Right lung (tissue), 5 donors: ENCODE measurements around the gene THADA. TPM values are rescaled to one million over a fixed set of nuclear protein-coding genes. Genes with fewer than 3 reads are reported as not detected.
"Not testable (repeated sequence)": the region's sequence is repeated elsewhere in the genome, so short reads cannot be mapped to it uniquely, and the experiment has no call there.

ENCODE experiments used
- DNase-seq, 2 donors: peaks; one replicate each; pipeline ENCODE4 v3.0.0-alpha.2; 2013
- polyA plus RNA-seq, 5 donors: library from polyadenylated mRNA; unstranded; fragments of 120-200 nt; gene quantifications; one replicate each; pipeline versions ENCODE4 v1.2.1 to v1.2.3, GENCODE V29; 2013; ENCODE audit warnings: inconsistent platforms in 1 of 5, low replicate concordance in 1 of 5; ENCODE audit not compliant: insufficient read length in 5 of 5, insufficient read depth in 1 of 5

THADA gene
- polyA plus RNA-seq, 5 donors, result 33.8 to 42.1 (median 36.6) TPM

GRCh38 chr2:43605851-43606250, 10.0 kb upstream of the THADA start:
- no peak for DNase-seq

DNA sequence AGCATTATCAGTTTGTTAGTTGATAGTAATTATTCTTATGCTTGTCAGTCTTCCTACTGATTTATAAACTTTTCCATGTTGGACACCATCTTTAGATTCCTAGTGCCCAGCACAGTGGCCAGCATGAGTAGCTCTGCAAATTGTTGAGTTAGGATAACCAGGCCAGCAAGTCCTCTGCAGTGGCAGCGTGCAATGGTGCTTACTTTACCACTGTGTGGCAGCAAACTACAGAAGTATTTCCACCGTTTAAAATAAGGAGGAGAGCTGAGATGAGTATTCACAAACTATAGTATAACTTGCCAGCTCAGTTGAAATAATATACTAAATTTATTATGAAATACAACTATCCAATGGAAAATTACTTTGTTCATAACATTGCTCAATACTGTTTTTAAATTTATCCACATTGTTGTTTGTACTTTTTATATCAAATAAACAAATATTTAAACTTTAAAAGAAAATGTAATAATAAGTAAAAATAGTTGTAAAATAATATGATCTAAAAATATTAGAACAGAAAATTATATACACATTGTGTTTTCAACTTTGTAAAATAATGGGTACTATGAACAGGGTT, 9.3 kb upstream of the THADA start:
- DNase-seq, result no peak

GRCh38 chr2:43604674-43605073, 8.8 kb upstream of the THADA start:
- no peak for DNase-seq

GRCh38 chr2:43600596-43600995, 4.8 kb upstream of the THADA start:
- DNase-seq, result not testable (repeated sequence)

GRCh38 chr2:43594875-43595274, 963 bp downstream of the THADA start:
- DNase-seq, result no peak

- DNase-seq, result peak; percentile 26 to 31
Measured at GRCh38 chr2:43593254-43593653, 2.6 kb downstream of the THADA start.

DNA sequence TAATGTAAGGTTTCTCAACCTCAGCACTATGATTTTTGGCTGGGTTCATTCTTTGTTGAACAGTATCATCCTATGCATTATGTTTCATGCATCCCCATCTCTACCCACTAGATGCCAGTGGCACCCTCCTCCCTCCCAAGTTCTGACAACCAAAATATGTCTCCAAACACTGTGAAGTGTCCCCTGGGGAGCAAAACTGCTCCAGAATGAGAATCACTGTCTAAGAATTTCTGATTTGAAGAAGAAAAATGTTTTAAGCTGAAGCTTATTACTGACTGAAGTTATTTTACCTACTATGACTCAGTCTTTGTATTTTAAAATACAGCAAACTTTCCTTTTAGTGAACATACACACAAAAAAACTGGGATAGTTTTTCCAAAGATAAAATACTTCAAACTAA, 3.4 kb downstream of the THADA start:
- no peak for DNase-seq

GRCh38 chr2:43585708-43586107, 10.1 kb downstream of the THADA start:
- no peak for DNase-seq

- no peak for DNase-seq
Measured at GRCh38 chr2:43579275-43579981, 16.4 kb downstream of the THADA start.

DNA sequence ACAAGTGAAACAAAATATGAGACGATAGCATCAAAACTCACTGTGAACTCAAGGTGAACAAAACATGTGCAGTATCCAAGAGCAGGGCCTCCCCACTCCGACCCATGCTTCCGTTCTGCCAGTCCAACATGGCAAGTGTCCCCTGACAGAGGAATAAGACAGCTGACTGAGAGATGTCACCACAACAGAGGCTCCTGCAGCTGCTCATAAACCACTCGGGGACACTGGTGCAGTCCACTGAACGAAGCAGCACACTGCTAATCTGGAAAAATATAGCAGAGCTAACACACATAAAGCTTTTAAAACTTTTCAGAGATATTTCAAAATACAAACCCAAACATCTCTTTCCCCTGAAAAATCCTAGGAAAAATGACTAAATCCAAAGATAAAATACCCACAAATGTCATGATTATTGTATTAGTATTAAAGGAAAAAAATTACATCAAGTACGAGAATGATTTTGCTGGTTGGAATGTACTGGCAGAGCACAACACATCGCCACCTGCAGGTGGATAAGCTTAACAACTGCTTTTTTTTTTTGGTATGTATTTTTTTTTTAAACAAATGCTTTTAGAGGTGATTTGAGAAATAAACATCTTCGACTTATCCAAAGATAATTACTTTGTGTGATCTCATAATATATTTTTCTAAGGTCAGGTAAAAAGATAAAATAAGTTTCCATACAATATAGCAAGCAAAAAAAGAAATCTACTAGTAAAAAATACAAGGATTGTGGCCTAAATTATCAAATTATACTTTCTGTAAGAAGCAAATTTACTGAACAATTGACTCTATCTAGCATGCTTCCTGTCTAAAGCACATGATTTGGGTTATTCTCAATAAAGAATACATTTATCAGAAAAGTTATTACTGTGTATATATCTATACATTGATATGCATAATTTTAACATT, 18.6 kb downstream of the THADA start:
- peak; percentile 20 to 36 for DNase-seq

GRCh38 chr2:43572244-43572643, 23.6 kb downstream of the THADA start:
- DNase-seq, result no peak

DNA sequence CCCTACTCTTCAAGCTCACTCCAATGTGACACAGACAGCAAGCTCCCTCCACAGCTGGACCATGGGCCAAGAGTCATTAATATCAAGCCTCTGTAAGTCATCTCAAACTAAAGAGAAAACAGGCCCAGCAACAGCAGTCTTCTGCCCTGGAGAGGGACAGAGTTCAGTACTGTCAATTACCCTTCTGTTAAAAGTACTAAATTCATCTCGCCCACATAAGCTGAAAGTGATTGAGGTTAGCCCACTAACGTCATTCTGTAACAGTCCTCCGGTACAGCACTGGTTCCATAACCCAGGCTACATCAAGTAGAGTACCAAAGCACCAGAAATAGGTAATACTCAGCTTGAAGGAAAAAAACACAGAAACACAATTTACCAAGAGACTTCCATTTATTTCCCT, 25.9 kb downstream of the THADA start:
- DNase-seq, result no peak

DNA sequence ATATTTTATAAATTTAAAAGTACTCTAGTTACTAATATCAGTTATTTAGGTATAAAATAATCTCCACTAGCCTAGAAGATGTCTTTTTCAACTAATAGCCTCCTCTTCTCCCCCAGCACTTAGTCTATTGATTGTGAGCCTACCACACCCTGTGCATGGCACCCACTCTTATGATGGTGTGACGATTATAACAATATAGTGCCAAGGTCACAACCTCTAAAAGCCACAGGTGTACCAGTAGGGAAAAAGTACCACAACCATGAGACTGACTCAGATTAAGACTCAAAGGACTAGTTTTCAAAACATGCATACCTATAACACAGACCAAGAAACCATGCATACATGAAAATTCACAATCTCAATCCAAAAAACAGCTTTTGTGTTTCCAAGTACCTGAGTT, 27.6 kb downstream of the THADA start:
- no peak for DNase-seq

GRCh38 chr2:43566461-43566729, 29.4 kb downstream of the THADA start:
- no peak for DNase-seq

DNA sequence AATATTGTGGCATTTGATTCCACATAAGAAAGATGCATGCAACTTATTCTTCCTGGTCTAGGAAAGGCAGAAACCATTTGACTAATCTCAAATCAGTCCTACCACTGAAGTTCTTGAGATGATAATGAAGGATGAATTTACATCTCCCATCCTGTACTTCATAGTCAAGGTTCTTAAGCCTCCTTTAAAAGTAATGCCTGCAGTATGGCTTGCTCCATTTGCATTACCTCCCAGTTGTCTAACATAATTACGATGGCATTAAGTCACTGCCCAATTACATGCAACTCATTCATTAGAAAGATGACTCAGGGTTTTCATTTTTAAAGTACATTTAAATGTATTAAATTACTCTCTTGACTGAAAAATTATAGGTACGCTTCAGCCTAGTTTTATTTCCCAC, 32.2 kb downstream of the THADA start:
- no peak for DNase-seq

GRCh38 chr2:43560231-43560547, 35.6 kb downstream of the THADA start:
- DNase-seq, result no peak

DNA sequence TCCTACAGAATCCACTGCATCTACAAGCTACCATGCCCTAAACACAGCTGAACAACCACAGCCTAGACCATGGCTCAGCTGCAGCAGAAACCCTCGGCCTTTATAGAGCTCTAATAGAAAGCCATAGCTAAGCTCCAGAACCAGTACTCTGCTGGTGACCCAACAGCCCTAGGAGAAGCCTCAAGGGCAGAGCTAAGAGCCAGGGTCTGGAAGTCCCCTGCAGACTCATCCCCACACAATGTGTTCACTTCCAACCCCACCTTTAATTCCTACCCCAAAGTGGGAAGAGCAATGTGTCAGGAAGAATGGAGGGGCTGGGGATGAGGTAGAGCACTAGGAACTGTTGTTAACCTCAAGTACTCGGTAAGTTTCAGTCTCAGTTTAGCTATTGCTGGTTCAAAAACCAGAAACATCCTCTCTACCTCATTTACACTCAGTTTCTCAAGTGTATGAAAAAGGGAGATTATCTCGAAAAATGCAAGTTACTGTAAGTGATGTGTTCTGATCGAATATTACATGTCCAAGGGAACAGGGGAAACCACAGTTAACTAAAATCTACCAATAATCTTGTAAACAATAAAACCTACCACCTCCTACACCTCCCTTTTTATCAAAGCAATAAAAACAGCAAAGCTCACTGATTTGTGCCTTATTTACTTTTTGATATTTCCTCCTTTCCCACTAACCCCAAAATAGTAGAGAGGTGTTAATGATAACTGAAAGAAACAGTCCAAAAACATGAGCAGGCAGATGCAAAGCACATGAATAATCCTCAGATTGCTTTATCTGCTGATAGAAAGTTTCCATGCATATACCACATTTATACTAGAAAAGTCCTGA, 36.2 kb downstream of the THADA start:
- DNase-seq, result no peak

GRCh38 chr2:43557196-43557595, 38.6 kb downstream of the THADA start:
- no peak for DNase-seq

DNA sequence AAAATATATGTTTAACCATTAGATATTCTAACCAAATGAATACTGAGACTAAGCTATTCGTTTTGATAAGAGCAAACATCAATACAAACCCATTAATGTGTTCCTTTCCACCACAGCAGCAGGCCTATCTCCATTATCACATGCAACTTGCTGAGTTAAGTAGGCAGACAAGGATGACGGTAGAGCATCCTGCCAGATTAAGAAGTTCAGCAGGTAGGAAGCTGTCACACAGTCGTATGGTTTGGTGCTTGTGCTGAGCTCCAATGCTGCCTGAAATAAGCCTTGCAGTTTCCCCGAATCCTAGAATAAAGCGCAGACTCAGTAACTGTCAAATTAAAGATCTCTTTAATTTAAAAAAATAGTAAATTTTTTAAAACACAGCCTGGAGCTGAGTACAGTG, 39.6 kb downstream of the THADA start:
- no peak for DNase-seq

DNA sequence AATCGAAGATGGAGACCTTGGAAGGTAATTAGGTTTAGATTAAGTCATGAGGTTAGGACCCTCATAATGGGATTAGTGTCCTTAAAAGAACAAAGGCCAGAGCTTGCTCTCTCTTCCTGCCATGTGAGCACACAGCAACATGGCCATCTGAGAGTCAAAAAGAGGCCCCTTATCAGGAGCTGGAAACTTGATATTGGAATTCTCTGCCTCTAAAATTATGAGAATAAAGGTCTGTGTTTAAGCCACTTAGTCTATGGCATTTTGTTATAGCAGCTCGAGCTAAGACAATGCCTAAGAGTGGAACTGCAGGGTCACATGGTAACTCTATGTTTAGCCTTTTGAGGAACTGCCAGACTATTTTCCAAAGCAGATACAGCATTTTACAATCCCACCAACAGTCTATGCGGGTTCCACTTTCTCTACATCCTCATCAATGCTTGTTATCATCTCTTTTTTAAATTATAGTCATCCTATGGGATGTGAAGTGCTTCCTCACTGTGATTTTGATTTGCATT, 42.4 kb downstream of the THADA start:
- no peak for DNase-seq

- no peak for DNase-seq
Measured at GRCh38 chr2:43551990-43552389, 43.8 kb downstream of the THADA start.

DNA sequence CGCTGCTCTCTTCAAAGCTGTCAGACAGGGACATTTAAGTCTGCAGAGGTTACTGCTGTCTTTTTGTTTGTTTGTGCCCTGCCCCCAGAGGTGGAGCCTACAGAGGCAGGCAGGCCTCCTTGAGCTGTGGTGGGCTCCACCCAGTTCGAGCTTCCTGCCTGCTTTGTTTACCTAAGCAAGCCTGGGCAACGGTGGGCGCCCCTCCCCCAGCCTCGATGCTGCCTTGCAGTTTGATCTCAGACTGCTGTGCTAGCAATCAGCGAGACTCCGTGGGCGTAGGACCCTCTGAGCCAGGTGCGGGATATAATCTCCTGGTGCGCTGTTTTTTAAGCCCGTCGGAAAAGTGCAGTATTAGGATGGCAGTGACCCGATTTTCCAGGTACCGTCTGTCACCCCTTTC, 47.5 kb downstream of the THADA start:
- not testable (repeated sequence) for DNase-seq
